ENCODE results near the gene ARHGAP19. TPM values are rescaled to one million over a fixed set of nuclear protein-coding genes. Genes with fewer than 3 reads are reported as not detected.
A peak's percentile ranks its signal among the peaks of the same experiment; 100 is the strongest.

ARHGAP19 gene
- total RNA-seq, 2 donors from 2014 or later, result 38.2 to 40.2 TPM

DNA sequence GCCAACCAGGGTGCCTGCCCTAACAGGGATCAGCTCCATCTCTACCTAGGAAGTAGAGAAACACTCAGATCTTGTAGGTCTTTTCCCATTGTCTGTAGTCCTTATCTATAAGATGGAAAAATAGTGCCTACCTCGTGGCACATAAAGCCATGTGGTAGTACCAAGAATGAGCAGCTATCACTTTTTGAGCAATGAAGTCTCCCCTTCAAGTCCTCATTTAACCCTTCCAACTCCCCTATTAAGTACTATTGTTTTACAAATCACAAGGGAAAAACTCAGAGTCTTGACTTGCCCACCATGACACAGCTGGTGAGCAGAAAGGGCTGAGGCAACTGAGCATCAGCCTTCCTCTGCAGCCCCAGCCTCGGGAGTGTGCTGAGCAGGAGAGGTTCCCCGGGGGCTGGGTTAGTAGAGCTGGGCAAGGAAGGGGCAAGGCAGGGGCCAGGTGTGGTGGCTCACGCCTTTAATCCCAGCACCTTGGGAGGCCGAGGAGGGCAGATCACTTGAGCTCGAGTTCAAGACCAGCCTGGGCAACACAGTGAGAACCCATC lies 38.8 kb upstream of the ARHGAP19 start:
- ATAC-seq (no peak), DNase-seq (ENCODE audit: low spot score) (no peak)
- H3K4me3 Mint-ChIP-seq, result peak overlapping the region; percentile 43
- peaks cover 44 to 60% of the 10 kb centered on the region in 2 donors for H3K4me1 Mint-ChIP-seq (ENCODE audit: low read depth in 2 of 2)
- peak overlapping the region in 1 of 2 donors; percentile 9 for H3K27ac Mint-ChIP-seq
- no peaks in the 10 kb centered on the region for H3K27me3 Mint-ChIP-seq
- no peaks in the 10 kb centered on the region for H3K9me3 Mint-ChIP-seq
- no peaks in the 10 kb centered on the region for H3K36me3 Mint-ChIP-seq

DNA sequence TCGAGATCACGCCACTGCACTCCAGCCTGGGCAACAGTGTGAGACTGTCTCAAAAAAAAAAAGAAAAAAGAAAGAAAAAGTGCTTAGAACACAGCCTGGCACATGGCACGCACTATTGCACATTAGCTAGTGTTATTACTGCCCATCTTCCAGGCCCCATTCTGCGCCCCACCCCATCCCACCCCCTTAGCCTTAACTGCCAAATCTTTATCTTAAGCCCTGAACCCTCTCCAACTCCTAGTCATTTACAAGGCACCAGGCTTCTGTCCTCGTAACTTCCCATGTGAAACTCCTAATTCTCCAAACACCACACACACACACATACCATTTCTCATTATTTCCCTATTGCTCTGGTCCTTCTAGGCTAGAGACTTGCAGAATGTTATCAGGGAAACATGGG lies 37.3 kb upstream of the ARHGAP19 start:
- no peak for DNase-seq (ENCODE audit: low spot score)
- H3K27ac Mint-ChIP-seq, result no peak overlapping the region
- no peaks in the 10 kb centered on the region for H3K9me3 Mint-ChIP-seq
- H3K4me1 Mint-ChIP-seq (ENCODE audit: low read depth in 2 of 2), result peaks cover 47 to 67% of the 10 kb centered on the region in 2 donors
- no peak for ATAC-seq
- H3K36me3 Mint-ChIP-seq, result no peaks in the 10 kb centered on the region
- H3K4me3 Mint-ChIP-seq, result no peak overlapping the region
- H3K27me3 Mint-ChIP-seq, result no peaks in the 10 kb centered on the region

GRCh38 chr10:97328646-97329453 lies 36.4 kb upstream of the ARHGAP19 start:
- peak overlapping the region; percentile 29 to 58 for H3K27ac Mint-ChIP-seq
- H3K36me3 Mint-ChIP-seq, result no peaks in the 10 kb centered on the region
- H3K27me3 Mint-ChIP-seq, result no peaks in the 10 kb centered on the region
- H3K9me3 Mint-ChIP-seq, result no peaks in the 10 kb centered on the region
- DNase-seq (ENCODE audit: low spot score), result peak; percentile 38
- H3K4me1 Mint-ChIP-seq (ENCODE audit: low read depth in 2 of 2), result peaks cover 47 to 67% of the 10 kb centered on the region in 2 donors
- H3K4me3 Mint-ChIP-seq, result no peak overlapping the region
- ATAC-seq, result no peak

GRCh38 chr10:97327348-97328294 lies 35.2 kb upstream of the ARHGAP19 start:
- H3K27me3 Mint-ChIP-seq, result no peaks in the 10 kb centered on the region
- peak overlapping the region; percentile 9 to 43 for H3K27ac Mint-ChIP-seq
- peak overlapping the region; percentile 50 for H3K4me3 Mint-ChIP-seq
- ATAC-seq, result peak; percentile 36 to 65
- peak; percentile 5 for DNase-seq (ENCODE audit: low spot score)
- peaks cover 36 to 54% of the 10 kb centered on the region in 2 donors for H3K4me1 Mint-ChIP-seq (ENCODE audit: low read depth in 2 of 2)
- H3K9me3 Mint-ChIP-seq, result no peaks in the 10 kb centered on the region
- H3K36me3 Mint-ChIP-seq, result no peaks in the 10 kb centered on the region

DNA sequence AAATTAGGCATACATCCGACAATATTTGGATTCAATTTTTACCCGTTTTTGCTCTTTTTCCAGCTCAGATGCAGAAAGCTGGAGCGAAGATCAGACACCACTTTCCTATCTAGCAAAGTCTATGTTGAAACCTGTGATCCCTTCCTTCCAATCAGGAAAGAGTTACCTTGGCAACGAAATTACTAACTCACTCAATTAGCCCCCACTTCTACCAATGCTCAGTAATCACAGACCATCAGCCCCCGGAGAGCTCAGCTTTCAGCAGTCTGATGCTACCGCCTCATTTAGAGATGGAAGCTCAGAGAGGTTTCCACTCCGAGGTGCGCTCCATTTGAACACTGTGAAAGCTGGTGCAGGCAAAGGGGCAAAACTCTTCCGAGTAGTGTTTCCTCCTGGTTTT lies 33.3 kb upstream of the ARHGAP19 start:
- Mint-ChIP-seq H3K4me3 (no peak overlapping the region), H3K4me1 (ENCODE audit: low read depth in 2 of 2) (peaks cover 32 to 48% of the 10 kb centered on the region in 2 donors), H3K9me3 (no peaks in the 10 kb centered on the region), H3K27me3 (no peaks in the 10 kb centered on the region), H3K27ac (peak overlapping the region in 1 of 2 donors; percentile 59), H3K36me3 (no peaks in the 10 kb centered on the region)
- DNase-seq (ENCODE audit: low spot score), result no peak
- no peak for ATAC-seq

DNA sequence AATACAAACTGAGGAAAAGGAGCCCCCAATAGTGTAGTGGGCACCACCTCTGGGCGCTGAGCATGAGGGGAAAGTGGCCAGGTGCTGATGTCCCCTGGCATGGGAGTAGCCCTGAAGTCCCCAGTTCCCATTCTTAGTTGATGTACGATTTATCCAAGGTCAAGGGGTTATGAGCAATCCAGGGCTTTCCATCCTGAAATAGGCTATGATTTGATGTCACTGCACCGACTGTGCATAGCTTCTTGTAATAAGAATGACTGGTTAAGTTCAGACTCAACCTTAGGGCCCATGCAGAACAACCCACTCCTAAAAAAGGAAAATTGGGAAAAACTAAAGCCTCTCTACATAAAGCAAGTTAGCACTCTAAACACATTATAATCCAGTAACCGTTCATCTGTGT lies 31.1 kb upstream of the ARHGAP19 start:
- no peaks in the 10 kb centered on the region for H3K27me3 Mint-ChIP-seq
- ATAC-seq (no peak), DNase-seq (ENCODE audit: low spot score) (no peak)
- H3K9me3 Mint-ChIP-seq, result no peaks in the 10 kb centered on the region
- no peak overlapping the region for H3K4me3 Mint-ChIP-seq
- peaks cover 35 to 44% of the 10 kb centered on the region in 2 donors for H3K4me1 Mint-ChIP-seq (ENCODE audit: low read depth in 2 of 2)
- no peaks in the 10 kb centered on the region for H3K36me3 Mint-ChIP-seq
- H3K27ac Mint-ChIP-seq, result no peak overlapping the region

DNA sequence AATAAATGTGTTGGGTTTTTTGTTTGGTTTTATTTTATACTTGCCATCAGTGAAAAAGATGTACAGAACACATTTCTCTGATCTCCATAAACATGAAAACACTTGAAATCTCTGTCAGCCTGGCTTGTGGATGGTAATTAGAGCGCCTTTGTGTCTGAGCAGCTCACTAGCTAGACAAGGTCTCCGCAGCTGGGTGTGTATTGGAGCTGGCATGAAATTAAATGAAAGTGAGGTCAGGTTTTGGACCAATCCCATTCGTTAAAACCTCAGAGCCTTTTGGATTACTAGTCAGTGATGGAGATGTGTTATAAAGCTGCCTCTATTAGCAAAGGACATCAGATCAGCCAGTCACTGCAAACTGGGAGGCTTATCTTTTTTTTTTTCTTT lies 29.4 kb upstream of the ARHGAP19 start:
- Mint-ChIP-seq H3K4me1 (ENCODE audit: low read depth in 2 of 2) (peaks cover 25 to 31% of the 10 kb centered on the region in 2 donors), H3K36me3 (no peaks in the 10 kb centered on the region), H3K9me3 (no peaks in the 10 kb centered on the region), H3K27me3 (no peaks in the 10 kb centered on the region), H3K27ac (peak overlapping the region in 1 of 2 donors; percentile 62), H3K4me3 (peak overlapping the region; percentile 92)
- DNase-seq (ENCODE audit: low spot score), result no peak
- no peak for ATAC-seq

GRCh38 chr10:97321032-97321803 lies 28.8 kb upstream of the ARHGAP19 start:
- DNase-seq (ENCODE audit: low spot score) (no peak), ATAC-seq (no peak)
- Mint-ChIP-seq H3K27ac (peak overlapping the region; percentile 83 to 87), H3K4me3 (peak overlapping the region; percentile 92), H3K9me3 (no peaks in the 10 kb centered on the region), H3K4me1 (ENCODE audit: low read depth in 2 of 2) (peaks cover 25 to 29% of the 10 kb centered on the region in 2 donors), H3K36me3 (no peaks in the 10 kb centered on the region), H3K27me3 (no peaks in the 10 kb centered on the region)

GRCh38 chr10:97320480-97321031 lies 28.1 kb upstream of the ARHGAP19 start:
- Mint-ChIP-seq H3K4me3 (peak overlapping the region; percentile 92), H3K27me3 (no peaks in the 10 kb centered on the region), H3K9me3 (no peaks in the 10 kb centered on the region), H3K36me3 (no peaks in the 10 kb centered on the region), H3K4me1 (ENCODE audit: low read depth in 2 of 2) (peaks cover 22 to 23% of the 10 kb centered on the region in 2 donors), H3K27ac (peak overlapping the region; percentile 83 to 87)
- ATAC-seq (no peak), DNase-seq (ENCODE audit: low spot score) (peak; percentile 63)

GRCh38 chr10:97319671-97320479 lies 27.4 kb upstream of the ARHGAP19 start:
- Mint-ChIP-seq H3K4me3 (peak overlapping the region; percentile 98), H3K27ac (peak overlapping the region; percentile 83 to 87), H3K27me3 (no peaks in the 10 kb centered on the region), H3K36me3 (no peaks in the 10 kb centered on the region), H3K4me1 (ENCODE audit: low read depth in 2 of 2) (peaks cover 22 to 23% of the 10 kb centered on the region in 2 donors), H3K9me3 (no peaks in the 10 kb centered on the region)
- ATAC-seq, result peak; percentile 56 to 67
- peak; percentile 73 for DNase-seq (ENCODE audit: low spot score)

- no peaks in the 10 kb centered on the region for H3K27me3 Mint-ChIP-seq
- H3K27ac Mint-ChIP-seq, result peak within 1 kb of the TSS; percentile 88 to 95
- DNase-seq (ENCODE audit: low spot score) (peak; percentile 93), ATAC-seq (peak; percentile 85 to 92)
- peaks cover 22 to 23% of the 10 kb centered on the region in 2 donors for H3K4me1 Mint-ChIP-seq (ENCODE audit: low read depth in 2 of 2)
- no peaks in the 10 kb centered on the region for H3K9me3 Mint-ChIP-seq
- H3K36me3 Mint-ChIP-seq, result no peaks in the 10 kb centered on the region
- peak within 1 kb of the TSS; percentile 98 for H3K4me3 Mint-ChIP-seq
These were observed 26.6 kb upstream of the ARHGAP19 start, which contains the start of gene FRAT1 for GRCh38 chr10:97318772-97319651. TSS of gene FRAT1 (plus strand) at chr10:97319271. CDS start at chr10:97319454, 183 bp downstream.
